ENCODE data around the gene CARD11. TPM values are rescaled to one million over a fixed set of nuclear protein-coding genes. Genes with fewer than 3 reads are reported as not detected.

CARD11 gene
- total and polyA plus RNA-seq, 2 donors (not counting 1 experiment from before 2014, with no cell fraction given): 0.02 TPM; not detected in 1

- H3K9ac ChIP-seq (ENCODE audit: insufficient read depth, low read length): no peak overlapping the region
- DNase-seq (ENCODE audit: low read depth in 2 of 2): no peak
Measured at GRCh38 chr7:2986561-2986960, 57.1 kb downstream of the CARD11 start.

DNA sequence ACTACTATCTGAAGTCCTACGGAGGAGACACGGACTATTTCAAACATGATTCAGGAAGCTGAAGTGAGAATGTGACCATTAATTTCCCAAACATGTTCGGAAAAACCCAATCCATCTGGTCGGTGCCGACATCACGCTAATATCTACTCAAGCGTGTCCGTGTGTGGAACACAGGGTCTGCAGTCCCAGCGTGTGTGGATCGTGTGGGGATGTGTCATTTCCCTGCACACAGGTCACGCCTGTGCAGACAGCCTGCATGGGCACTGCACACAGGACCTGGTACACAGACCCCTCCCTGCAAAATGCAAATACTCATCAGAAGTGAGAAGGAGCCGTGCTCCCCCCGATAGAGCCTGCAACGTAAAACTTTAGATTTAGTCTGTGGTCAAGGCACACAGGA is 57.8 kb downstream of the CARD11 start:
- Histone ChIP-seq H4K20me1 (ENCODE audit: control insufficient read depth, extremely low read depth, insufficient read depth, low read length) (no peaks in the 10 kb centered on the region), H3K9ac (ENCODE audit: insufficient read depth, low read length) (no peak overlapping the region), H3K27me3 (ENCODE audit: control insufficient read depth, insufficient read depth, low read length) (no peaks in the 10 kb centered on the region), H3K36me3 (ENCODE audit: control insufficient read depth, insufficient read depth, low read length) (no peaks in the 10 kb centered on the region), H3K9me3 (ENCODE audit: control insufficient read depth, insufficient read depth, low read depth, low read length) (no peaks in the 10 kb centered on the region), H2AFZ (ENCODE audit: low read length) (no peak overlapping the region), H3K4me1 (ENCODE audit: control insufficient read depth, extremely low read depth, insufficient read depth, low read length) (no peaks in the 10 kb centered on the region), H3K4me3 (replicated peaks in 1 of 4; ENCODE audit: control extremely low read depth in 1 of 4, insufficient read depth in 1 of 4, low read depth in 3 of 4, low read length in 4 of 4) (no peak overlapping the region), H3K27ac (ENCODE audit: insufficient read depth, low read length) (no peak overlapping the region), H3K79me2 (ENCODE audit: control insufficient read depth, insufficient read depth, low read length) (no peaks in the 10 kb centered on the region), H3K4me2 (ENCODE audit: extremely low read depth, insufficient read depth, low read length) (no peak overlapping the region)
- TF ChIP-seq CTCF (conservative IDR thresholded peaks at IDR 0.05 in 1 of 2, IDR thresholded peaks at IDR 0.05 in 1 of 2; ENCODE audit: low read depth in 1 of 2, low read length in 2 of 2) (no peak), EZH2 (IDR thresholded peaks at IDR 0.05; ENCODE audit: low read length, missing control alignments) (no peak)
- no peak for DNase-seq (ENCODE audit: low read depth in 2 of 2)

More at GRCh38 chr7:2986561-2986960, 57.1 kb downstream of the CARD11 start:
- Histone ChIP-seq H3K27ac (ENCODE audit: insufficient read depth, low read length) (no peak overlapping the region), H4K20me1 (ENCODE audit: control insufficient read depth, extremely low read depth, insufficient read depth, low read length) (no peaks in the 10 kb centered on the region), H3K79me2 (ENCODE audit: control insufficient read depth, insufficient read depth, low read length) (no peaks in the 10 kb centered on the region), H3K27me3 (ENCODE audit: control insufficient read depth, insufficient read depth, low read length) (no peaks in the 10 kb centered on the region), H3K4me3 (replicated peaks in 1 of 4; ENCODE audit: control extremely low read depth in 1 of 4, insufficient read depth in 1 of 4, low read depth in 3 of 4, low read length in 4 of 4) (no peak overlapping the region), H3K4me1 (ENCODE audit: control insufficient read depth, extremely low read depth, insufficient read depth, low read length) (no peaks in the 10 kb centered on the region), H3K36me3 (ENCODE audit: control insufficient read depth, insufficient read depth, low read length) (no peaks in the 10 kb centered on the region), H3K9me3 (ENCODE audit: control insufficient read depth, insufficient read depth, low read depth, low read length) (no peaks in the 10 kb centered on the region), H3K4me2 (ENCODE audit: extremely low read depth, insufficient read depth, low read length) (no peak overlapping the region), H2AFZ (ENCODE audit: low read length) (no peak overlapping the region)
- no peak for TF ChIP-seq CTCF (conservative IDR thresholded peaks at IDR 0.05 in 1 of 2, IDR thresholded peaks at IDR 0.05 in 1 of 2; ENCODE audit: low read depth in 1 of 2, low read length in 2 of 2)
- no peak for TF ChIP-seq EZH2 (IDR thresholded peaks at IDR 0.05; ENCODE audit: low read length, missing control alignments)

DNA sequence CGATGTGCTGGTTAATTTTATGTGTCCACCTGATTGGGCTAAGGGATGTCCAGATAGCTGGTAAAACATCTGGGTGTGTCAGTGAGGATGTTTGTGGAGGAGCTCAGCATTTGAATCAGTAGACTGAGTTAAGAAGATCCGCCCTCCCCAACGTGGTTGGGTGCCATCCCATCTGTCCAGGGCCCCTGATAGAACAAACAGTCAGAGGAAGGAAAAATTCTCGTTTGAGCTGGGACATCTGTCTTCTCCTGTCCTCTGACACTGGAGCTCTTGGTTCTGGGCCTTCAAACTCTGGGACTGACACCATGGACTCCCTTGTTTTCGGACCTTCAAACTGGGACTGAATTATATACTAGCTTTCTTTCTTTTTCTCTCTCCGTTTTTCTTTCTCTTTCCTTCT is 59.6 kb downstream of the CARD11 start:
- Histone ChIP-seq H3K27ac (ENCODE audit: insufficient read depth, low read length) (no peak overlapping the region), H3K4me1 (ENCODE audit: control insufficient read depth, extremely low read depth, insufficient read depth, low read length) (no peaks in the 10 kb centered on the region), H3K4me2 (ENCODE audit: extremely low read depth, insufficient read depth, low read length) (no peak overlapping the region), H3K9me3 (ENCODE audit: control insufficient read depth, insufficient read depth, low read depth, low read length) (no peaks in the 10 kb centered on the region), H3K4me3 (replicated peaks in 1 of 4; ENCODE audit: control extremely low read depth in 1 of 4, insufficient read depth in 1 of 4, low read depth in 3 of 4, low read length in 4 of 4) (no peak overlapping the region), H3K9ac (ENCODE audit: insufficient read depth, low read length) (no peak overlapping the region), H3K36me3 (ENCODE audit: control insufficient read depth, insufficient read depth, low read length) (no peaks in the 10 kb centered on the region), H3K27me3 (ENCODE audit: control insufficient read depth, insufficient read depth, low read length) (no peaks in the 10 kb centered on the region), H3K79me2 (ENCODE audit: control insufficient read depth, insufficient read depth, low read length) (no peaks in the 10 kb centered on the region), H2AFZ (ENCODE audit: low read length) (no peak overlapping the region), H4K20me1 (ENCODE audit: control insufficient read depth, extremely low read depth, insufficient read depth, low read length) (no peaks in the 10 kb centered on the region)
- no peak for TF ChIP-seq EZH2 (IDR thresholded peaks at IDR 0.05; ENCODE audit: low read length, missing control alignments)
- no peak for TF ChIP-seq CTCF (conservative IDR thresholded peaks at IDR 0.05 in 1 of 2, IDR thresholded peaks at IDR 0.05 in 1 of 2; ENCODE audit: low read depth in 1 of 2, low read length in 2 of 2)
- no peak for DNase-seq (ENCODE audit: low read depth in 2 of 2)

Measured in fibroblast of lung (primary cell).